Gastroesophageal sphincter (tissue), 3 donors: ENCODE results near the gene DOK6.

ENCODE experiments used
- CTCF ChIP-seq, 4 experiments: fragments of 200-600 bp in 2 of 4; fragments of 450-650 bp in 2 of 4; sonication (generic) in 1 of 4; IDR thresholded peaks; one replicate each; pipeline ENCODE4 v1.5.1; 2017 to 2019; ENCODE audit warnings: antibody characterized with exemption in 4 of 4, mild to moderate bottlenecking in 2 of 4, moderate library complexity in 2 of 4
- EP300 ChIP-seq: sonication (generic); formaldehyde crosslinking; IDR thresholded peaks from one replicate; pipeline ENCODE4 v1.6.1; 2017; ENCODE audit warnings: antibody characterized with exemption, mild to moderate bottlenecking
- POLR2A ChIP-seq, 2 donors: fragments of 450-650 bp; IDR thresholded peaks; one replicate each; pipeline ENCODE4 v1.6.1; 2017; ENCODE audit warnings: antibody characterized with exemption in 2 of 2, mild to moderate bottlenecking in 2 of 2, moderate library complexity in 1 of 2
- POLR2AphosphoS5 ChIP-seq: sonication (generic); formaldehyde crosslinking; IDR thresholded peaks from one replicate; pipeline ENCODE4 v1.6.1; 2017; ENCODE audit warnings: antibody characterized with exemption

- no peak for TF ChIP-seq EP300
- no peak for TF ChIP-seq CTCF (IDR thresholded peaks at IDR 0.05)
- TF ChIP-seq POLR2A (IDR thresholded peaks at IDR 0.05) = no peak
- no peak for TF ChIP-seq POLR2AphosphoS5
These were observed 416.8 kb downstream of the DOK6 start for GRCh38 chr18:69817335-69817940.
